H9 (cell line): ENCODE results near the gene NOP16. TPM values are rescaled to one million over a fixed set of nuclear protein-coding genes. Genes with fewer than 3 reads are reported as not detected.

Experiments used
- DNase-seq: peaks from one replicate; pipeline ENCODE4 v3.0.0-alpha.2; 2017
- H2AFZ ChIP-seq: one replicate; pipeline ENCODE4 v1.6.1; 2013; ENCODE audit warnings: mild to moderate bottlenecking, low read length, control low read depth, moderate library complexity
- H2AK5ac ChIP-seq: 2 replicates; pipeline ENCODE4 v1.6.1; 2013; ENCODE audit warnings: low read length, control low read depth, mixed read lengths; ENCODE audit not compliant: insufficient read length
- H2BK120ac ChIP-seq: one replicate; pipeline ENCODE4 v1.6.1; 2013; ENCODE audit warnings: low read depth, mild to moderate bottlenecking, low read length, control low read depth, inconsistent platforms; ENCODE audit not compliant: poor library complexity, severe bottlenecking
- H2BK12ac ChIP-seq: 2 replicates; pipeline ENCODE4 v1.6.1; 2013; ENCODE audit warnings: low read length, control low read depth, mixed read lengths, low read depth; ENCODE audit not compliant: insufficient read length
- H2BK15ac ChIP-seq: 2 replicates; pipeline ENCODE4 v1.6.1; 2013; ENCODE audit warnings: low read depth, low read length, control low read depth
- H2BK20ac ChIP-seq: one replicate; pipeline ENCODE4 v1.6.1; 2013; ENCODE audit warnings: low read depth, mild to moderate bottlenecking, low read length, control low read depth, inconsistent platforms; ENCODE audit not compliant: poor library complexity, severe bottlenecking
- H2BK5ac ChIP-seq: 2 replicates; pipeline ENCODE4 v1.6.1; 2013; ENCODE audit warnings: low read length, control low read depth, mixed read lengths; ENCODE audit not compliant: insufficient read length
- H3K14ac ChIP-seq: 2 replicates; pipeline ENCODE4 v1.6.1; 2013; ENCODE audit warnings: low read length, control low read depth; ENCODE audit not compliant: insufficient read depth
- H3K18ac ChIP-seq: 2 replicates; pipeline ENCODE4 v1.6.1; 2013; ENCODE audit warnings: low read depth, mild to moderate bottlenecking, mixed read lengths, low read length, control low read depth; ENCODE audit not compliant: insufficient read length
- H3K23ac ChIP-seq: 2 replicates; pipeline ENCODE4 v1.6.1; 2013; ENCODE audit warnings: low read length, control low read depth, mixed read lengths, low read depth; ENCODE audit not compliant: insufficient read length
- H3K23me2 ChIP-seq: 2 replicates; pipeline ENCODE4 v1.6.1; 2013; ENCODE audit warnings: low read depth, mild to moderate bottlenecking, mixed read lengths, low read length, control low read depth; ENCODE audit not compliant: insufficient read length, poor library complexity, severe bottlenecking
- H3K27ac ChIP-seq: 2 replicates; pipeline ENCODE4 v1.5.1; 2013; ENCODE audit warnings: low read length, control low read depth, mixed read lengths, low read depth; ENCODE audit not compliant: insufficient read length
- H3K27me3 ChIP-seq: 2 replicates; pipeline ENCODE4 v1.6.1; 2013; ENCODE audit warnings: low read length, control low read depth, inconsistent platforms; ENCODE audit not compliant: insufficient read depth
- H3K4ac ChIP-seq: 2 replicates; pipeline ENCODE4 v1.6.1; 2013; ENCODE audit warnings: low read depth, mild to moderate bottlenecking, control low read depth, inconsistent platforms, low read length, moderate library complexity
- H3K4me1 ChIP-seq: 2 replicates; pipeline ENCODE4 v1.6.1; 2013; ENCODE audit warnings: low read length, control low read depth, inconsistent platforms; ENCODE audit not compliant: insufficient read depth
- H3K4me2 ChIP-seq: 2 replicates; pipeline ENCODE4 v1.6.1; 2013; ENCODE audit warnings: low read length, control low read depth, mixed read lengths; ENCODE audit not compliant: insufficient read length, insufficient read depth
- H3K56ac ChIP-seq: 2 replicates; pipeline ENCODE4 v1.6.1; 2013; ENCODE audit warnings: low read depth, mild to moderate bottlenecking, mixed read lengths, low read length, control low read depth; ENCODE audit not compliant: insufficient read length
- H3K79me1 ChIP-seq: 2 replicates; pipeline ENCODE4 v1.6.1; 2013; ENCODE audit warnings: low read depth, mild to moderate bottlenecking, moderate library complexity, low read length, control low read depth, inconsistent platforms; ENCODE audit not compliant: insufficient read depth, poor library complexity, severe bottlenecking
- H3K79me2 ChIP-seq: 2 replicates; pipeline ENCODE4 v1.6.1; 2013; ENCODE audit warnings: low read length, control low read depth, inconsistent platforms; ENCODE audit not compliant: insufficient read depth
- H3K9ac ChIP-seq: 2 replicates; pipeline ENCODE4 v1.6.1; 2013; ENCODE audit warnings: low read length, control low read depth, mixed read lengths; ENCODE audit not compliant: insufficient read length; ENCODE audit errors: extremely low read depth
- H3K9me3 ChIP-seq: one replicate; pipeline ENCODE4 v1.6.1; 2013; ENCODE audit warnings: low read depth, low read length, inconsistent platforms; ENCODE audit not compliant: control insufficient read depth
- H3T11ph ChIP-seq: one replicate; pipeline ENCODE4 v1.6.1; 2013; ENCODE audit warnings: mild to moderate bottlenecking, low read length, control low read depth, inconsistent platforms
- H4K20me1 ChIP-seq: one replicate; pipeline ENCODE4 v1.6.1; 2013; ENCODE audit not compliant: control insufficient read depth, insufficient read length, insufficient read depth
- H4K5ac ChIP-seq: 2 replicates; pipeline ENCODE4 v1.6.1; 2013; ENCODE audit warnings: low read depth, mild to moderate bottlenecking, mixed read lengths, low read length, control low read depth; ENCODE audit not compliant: insufficient read length
- H4K8ac ChIP-seq: replicated peaks from 2 replicates; pipeline ENCODE4 v1.6.1; 2013; ENCODE audit warnings: low read length, control low read depth, mixed read lengths, low read depth; ENCODE audit not compliant: insufficient read length
- H4K91ac ChIP-seq: 2 replicates; pipeline ENCODE4 v1.6.1; 2013; ENCODE audit warnings: low read depth, mild to moderate bottlenecking, moderate library complexity, mixed read lengths, low read length, control low read depth; ENCODE audit not compliant: insufficient read length
- H3K27ac Mint-ChIP-seq, 3 experiments: 2 replicates in 2 of 3; 3 replicates in 1 of 3; pipeline ENCODE4 v1.8.0; 2020 to 2021; ENCODE audit warnings: mixed read lengths in 3 of 3, mild to moderate bottlenecking in 1 of 3, moderate library complexity in 1 of 3
- H3K27me3 Mint-ChIP-seq: 2 replicates; pipeline ENCODE4 v1.8.0; 2021; ENCODE audit warnings: low read depth, mild to moderate bottlenecking, moderate library complexity, mixed read lengths
- H3K36me3 Mint-ChIP-seq, 3 experiments: 2 replicates in 2 of 3; 3 replicates in 1 of 3; pipeline ENCODE4 v1.8.0; 2020 to 2021; ENCODE audit warnings: low read depth in 3 of 3, mixed read lengths in 3 of 3; ENCODE audit not compliant: insufficient read depth in 1 of 3
- H3K4me1 Mint-ChIP-seq, 2 experiments: 2 replicates each; pipeline ENCODE4 v1.8.0; 2020; ENCODE audit warnings: mixed read lengths in 2 of 2
- H3K4me3 Mint-ChIP-seq, 2 experiments: 2 replicates in 1 of 2; 3 replicates in 1 of 2; pipeline ENCODE4 v1.8.0; 2020 to 2021; ENCODE audit warnings: mild to moderate bottlenecking in 2 of 2, mixed read lengths in 2 of 2, moderate library complexity in 1 of 2
- H3K9me3 Mint-ChIP-seq, 2 experiments: 2 replicates in 1 of 2; 3 replicates in 1 of 2; pipeline ENCODE4 v1.8.0; 2020; ENCODE audit warnings: mild to moderate bottlenecking in 2 of 2, mixed read lengths in 2 of 2, moderate library complexity in 1 of 2
- CTCF ChIP-seq: fragments of 200-600 bp; sonication (generic); conservative IDR thresholded peaks from 3 replicates; pipeline ENCODE4 v1.8.0; 2021; ENCODE audit warnings: antibody characterized with exemption, mild to moderate bottlenecking
- WGBS: extraction: QIAGEN DNeasy Blood & Tissue Kit; methylation state at CpG from one replicate; pipeline ENCODE4 v1.1.7; 2013; ENCODE audit warnings: missing lambda C conversion rate, low lambda C conversion rate, mixed read lengths; ENCODE audit not compliant: insufficient read length; ENCODE audit errors: extremely low coverage; 5-methylcytosine and 5-hydroxymethylcytosine counted together
- total RNA-seq: library from RNA; stranded (reverse); gene quantifications from 2 replicates; pipeline ENCODE4 v1.2.1, GENCODE V29; 2021

NOP16 gene
- total RNA-seq, 1 experiment from 2014 or later: 114 TPM

DNA sequence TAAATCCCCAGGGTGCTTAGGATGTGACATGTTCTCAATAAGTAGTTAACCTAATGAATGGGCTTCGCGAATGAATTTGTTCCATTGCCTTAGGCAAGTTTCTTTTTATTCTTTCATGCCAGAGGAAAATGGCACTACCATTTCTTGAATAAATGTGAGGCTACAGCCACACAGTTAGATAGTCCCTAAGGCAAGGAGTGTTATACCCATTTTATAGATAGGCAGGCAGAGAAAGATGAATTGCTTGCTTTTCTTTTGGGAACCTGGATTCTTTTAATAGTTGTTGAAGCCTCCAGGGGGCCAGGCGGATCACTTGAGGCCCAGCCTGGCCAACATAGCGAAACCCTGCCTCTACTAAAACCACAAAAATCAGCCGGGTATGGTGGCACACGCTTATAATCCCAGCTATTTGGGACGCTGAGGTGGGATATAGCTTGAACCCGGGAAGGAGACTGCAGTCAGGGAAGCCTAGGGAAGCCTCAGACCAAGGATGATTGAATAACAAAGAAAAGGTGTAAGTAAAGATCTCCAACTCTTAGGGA lies 943 bp downstream of the NOP16 start:
- Histone ChIP-seq H2AK5ac (no peak overlapping the region), H3K56ac (no peak overlapping the region), H4K20me1 (no peaks in the 10 kb centered on the region), H3T11ph (no peak overlapping the region), H2BK12ac (no peak overlapping the region), H3K27ac (no peak overlapping the region), H4K8ac (no peak overlapping the region), H3K79me1 (no peaks in the 10 kb centered on the region), H3K9ac (peak overlapping the region; percentile 20), H3K18ac (no peak overlapping the region), H3K4ac (no peak overlapping the region), H3K9me3 (no peaks in the 10 kb centered on the region), H2BK15ac (no peak overlapping the region), H3K79me2 (peaks cover 8% of the 10 kb centered on the region; the same call in 1 of the 2 replicates), H2BK5ac (no peak overlapping the region), H2BK20ac (no peak overlapping the region), H3K27me3 (no peaks in the 10 kb centered on the region), H3K4me2 (peak overlapping the region; percentile 65), H4K5ac (no peak overlapping the region), H3K4me1 (no peaks in the 10 kb centered on the region), H3K23me2 (peaks cover 7% of the 10 kb centered on the region), H4K91ac (no peak overlapping the region), H2AFZ (no peak overlapping the region), H2BK120ac (no peak overlapping the region), H3K23ac (no peak overlapping the region), H3K14ac (no peak overlapping the region)
- no peaks in the 10 kb centered on the region for H3K27me3 Mint-ChIP-seq
- H3K36me3 Mint-ChIP-seq: peaks cover 30 to 61% (median 38%) of the 10 kb centered on the region in 3 experiments
- peak overlapping the region; percentile 97 to 99 for H3K4me3 Mint-ChIP-seq
- peak overlapping the region in 2 of 3 experiments; percentile 82 to 94; a peak in 5 of 7 replicates for H3K27ac Mint-ChIP-seq
- WGBS: no CpG with 5 or more reads among the region's 8 CpGs
- peaks cover 0 to 3% of the 10 kb centered on the region in 2 experiments; a peak in 1 of 5 replicates for H3K9me3 Mint-ChIP-seq
- H3K4me1 Mint-ChIP-seq: peaks cover 12% of the 10 kb centered on the region in 2 experiments
- DNase-seq: no peak
- no peak for TF ChIP-seq CTCF
